ENCODE measurements around the gene EPGN. TPM values are rescaled to one million over a fixed set of nuclear protein-coding genes. Genes with fewer than 3 reads are reported as not detected.

The EPGN gene
- total and polyA plus RNA-seq, 2 of the 13 experiments (the other 11 are each of a cell fraction or from before 2014, with no cell fraction given) = not detected

DNA sequence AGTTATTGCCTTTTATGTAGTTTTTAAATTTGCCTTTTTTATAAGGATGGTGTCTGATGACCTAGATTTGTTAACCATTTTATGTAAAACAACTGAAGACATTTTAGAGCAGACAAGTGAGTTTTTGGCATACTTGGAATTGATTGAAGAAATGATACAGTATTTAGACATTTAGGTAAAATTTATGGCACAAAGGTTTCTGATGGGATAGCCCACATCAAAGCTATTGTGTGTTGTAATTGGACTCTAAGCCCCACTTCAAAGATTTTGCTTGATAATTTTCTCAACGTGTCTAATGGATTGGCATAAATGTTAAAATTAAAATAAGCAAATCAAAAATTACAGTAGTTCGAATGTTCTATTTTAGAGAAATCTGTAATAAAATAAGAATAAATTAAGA lies 17.6 kb downstream of the EPGN start:
- DNase-seq (ENCODE audit: low spot score) (no peak), ATAC-seq (no peak), FAIRE-seq (no peak)
- Histone ChIP-seq H3K27ac (ENCODE audit: extremely low read length, insufficient read depth, low read length) (no peak overlapping the region), H3K79me2 (ENCODE audit: insufficient read depth, low read length) (no peaks in the 10 kb centered on the region), H3K4me2 (ENCODE audit: low read depth, low read length) (no peak overlapping the region), H3K4me1 (ENCODE audit: insufficient read depth, low read length) (no peaks in the 10 kb centered on the region), H3K27me3 (ENCODE audit: control insufficient read depth in 1 of 2, insufficient read depth in 2 of 2, low read length in 2 of 2) (no peaks in the 10 kb centered on the region; a peak in 1 of 5 replicates), H3K9me3 (ENCODE audit: low read length) (no peaks in the 10 kb centered on the region), H2AFZ (ENCODE audit: low read length) (no peak overlapping the region), H3K4me3 (replicated peaks in 1 of 3; ENCODE audit: insufficient read depth in 1 of 3, low read depth in 2 of 3, low read length in 3 of 3) (no peak overlapping the region), H4K20me1 (ENCODE audit: insufficient read depth, low read length) (no peaks in the 10 kb centered on the region), H3K36me3 (replicated peaks in 1 of 2; ENCODE audit: control insufficient read depth in 1 of 2, insufficient read depth in 2 of 2, low read length in 2 of 2) (no peaks in the 10 kb centered on the region), H3K9ac (ENCODE audit: insufficient read depth, low read depth, low read length) (no peak overlapping the region)
- ChIA-PET POLR2A (no interaction called here), CTCF (ENCODE audit: low intra/inter-chr PET ratio, low total read pairs) (no interaction called here)
- 12% methylated on average over 2 of the region's 2 CpGs for WGBS (ENCODE audit: low lambda C conversion rate)
- intact Hi-C loops (cut with micrococcal nuclease; ENCODE audit: unreplicated experiment) = no loop called here
- BruUV-seq (replicated peaks) = no TSS peak
- in situ Hi-C loops (cut with HindIII; ENCODE audit: extremely low pct_ligation_motif_present, low pct_unique_long_range_greater_than_20kb) = no loop called here
- TF ChIP-seq KDM5A (IDR thresholded peaks at IDR 0.05; ENCODE audit: borderline replicate concordance, low read length) = no peak

- POLR2A ChIA-PET = no interaction called here
- H3K4me2 ChIP-seq (ENCODE audit: low read depth, low read length) = no peak overlapping the region
These were observed 19.5 kb downstream of the EPGN start for GRCh38 chr4:74327762-74328161.

More at GRCh38 chr4:74327762-74328161, 19.5 kb downstream of the EPGN start:
- Histone ChIP-seq H2AFZ (ENCODE audit: low read length) (no peak overlapping the region), H3K36me3 (replicated peaks in 1 of 2; ENCODE audit: control insufficient read depth in 1 of 2, insufficient read depth in 2 of 2, low read length in 2 of 2) (no peaks in the 10 kb centered on the region), H3K27ac (ENCODE audit: extremely low read length, insufficient read depth, low read length) (no peak overlapping the region), H4K20me1 (ENCODE audit: insufficient read depth, low read length) (no peaks in the 10 kb centered on the region), H3K4me3 (replicated peaks in 1 of 3; ENCODE audit: insufficient read depth in 1 of 3, low read depth in 2 of 3, low read length in 3 of 3) (no peak overlapping the region), H3K27me3 (ENCODE audit: control insufficient read depth in 1 of 2, insufficient read depth in 2 of 2, low read length in 2 of 2) (no peaks in the 10 kb centered on the region; a peak in 1 of 5 replicates), H3K79me2 (ENCODE audit: insufficient read depth, low read length) (no peaks in the 10 kb centered on the region), H3K4me1 (ENCODE audit: insufficient read depth, low read length) (no peaks in the 10 kb centered on the region), H3K9me3 (ENCODE audit: low read length) (no peaks in the 10 kb centered on the region), H3K9ac (ENCODE audit: insufficient read depth, low read depth, low read length) (no peak overlapping the region)
- DNase-seq (ENCODE audit: low spot score) = no peak
- FAIRE-seq = no peak
- TF ChIP-seq TEAD2 (CRISPR knock-in tag; IDR thresholded peaks at IDR 0.05) (no peak), ZNF616 (CRISPR knock-in tag; IDR thresholded peaks at IDR 0.05; ENCODE audit: low read depth) (no peak), ZNF326 (CRISPR knock-in tag; IDR thresholded peaks at IDR 0.05; ENCODE audit: borderline replicate concordance) (no peak), NR0B2 (CRISPR knock-in tag; IDR thresholded peaks at IDR 0.05) (no peak), BATF2 (CRISPR knock-in tag; IDR thresholded peaks at IDR 0.05) (no peak), ZC3H13 (CRISPR knock-in tag; IDR thresholded peaks at IDR 0.05) (no peak), SRSF1 (optimal IDR thresholded peaks at IDR 0.05; ENCODE audit: low read depth, low read length) (no peak), ZFP36L2 (CRISPR knock-in tag; IDR thresholded peaks at IDR 0.05) (no peak), THAP7 (CRISPR knock-in tag; IDR thresholded peaks at IDR 0.05) (no peak)
- CTCF ChIA-PET (ENCODE audit: low intra/inter-chr PET ratio, low total read pairs) = no interaction called here
- no TSS peak for BruUV-seq (replicated peaks)
- 12% methylated on average over 3 of the region's 3 CpGs for WGBS (ENCODE audit: low lambda C conversion rate)
- ATAC-seq = no peak
- intact Hi-C loops (cut with micrococcal nuclease; ENCODE audit: unreplicated experiment) (no loop called here), in situ Hi-C loops (cut with HindIII; ENCODE audit: extremely low pct_ligation_motif_present, low pct_unique_long_range_greater_than_20kb) (no loop called here)
